Umbilical cord (tissue), 2 donors: ENCODE results near the gene CDH9. TPM values are rescaled to one million over a fixed set of nuclear protein-coding genes. Genes with fewer than 3 reads are reported as not detected.

Experiments
- DNase-seq: peaks from one replicate; pipeline ENCODE4 v3.0.0-alpha.2; 2015; ENCODE audit warnings: low spot score
- total RNA-seq: library from RNA; depleted of rRNA; stranded (reverse); fragments of >200 nt; gene quantifications from one replicate; pipeline ENCODE4 v1.2.3, GENCODE V29; 2014; ENCODE audit warnings: low replicate concordance; ENCODE audit not compliant: insufficient read depth

CDH9 gene
- 6.5 TPM for total RNA-seq

GRCh38 chr5:27038476-27038875, at the start of gene CDH9:
TSS of gene CDH9 (minus strand) at chr5:27038586. CDS start at chr5:26988333, 50,253 bp downstream.
- DNase-seq = peak; percentile 15

- DNase-seq = no peak
These were observed 49.4 kb upstream of the CDH9 start for GRCh38 chr5:27087747-27088146.

GRCh38 chr5:27083449-27084415, 45.3 kb upstream of the CDH9 start:
- DNase-seq = peak; percentile 42

- DNase-seq = no peak
These were observed 41.8 kb upstream of the CDH9 start for GRCh38 chr5:27080147-27080546.

GRCh38 chr5:27062451-27062850, 24.1 kb upstream of the CDH9 start:
- no peak for DNase-seq

- DNase-seq = no peak
These were observed 10.1 kb upstream of the CDH9 start for GRCh38 chr5:27048510-27048909.

GRCh38 chr5:27041372-27041771, 3.0 kb upstream of the CDH9 start:
- no peak for DNase-seq

GRCh38 chr5:27034565-27034964, 3.8 kb downstream of the CDH9 start:
- DNase-seq = no peak

GRCh38 chr5:27026801-27027200, 11.6 kb downstream of the CDH9 start:
- no peak for DNase-seq

- DNase-seq = no peak
These were observed 12.3 kb downstream of the CDH9 start for GRCh38 chr5:27026063-27026462.

- no peak for DNase-seq
These were observed 16.9 kb downstream of the CDH9 start for GRCh38 chr5:27021471-27021870.

GRCh38 chr5:27020973-27021372, 17.4 kb downstream of the CDH9 start:
- DNase-seq = peak; percentile 52

GRCh38 chr5:27015758-27016157, 22.6 kb downstream of the CDH9 start:
- DNase-seq = no peak

- no peak for DNase-seq
These were observed 27.1 kb downstream of the CDH9 start for GRCh38 chr5:27011274-27011673.

- no peak for DNase-seq
These were observed 27.7 kb downstream of the CDH9 start for GRCh38 chr5:27010646-27011045.

- no peak for DNase-seq
These were observed 28.9 kb downstream of the CDH9 start for GRCh38 chr5:27009540-27009915.

GRCh38 chr5:27008604-27009539, 29.5 kb downstream of the CDH9 start:
- DNase-seq = no peak

- DNase-seq = no peak
These were observed 31.3 kb downstream of the CDH9 start for GRCh38 chr5:27007121-27007520.

GRCh38 chr5:26986985-26987384, 51.4 kb downstream of the CDH9 start:
- no peak for DNase-seq

GRCh38 chr5:26981750-26982149, 56.6 kb downstream of the CDH9 start:
- no peak for DNase-seq

GRCh38 chr5:26959290-26959689, 79.1 kb downstream of the CDH9 start:
- no peak for DNase-seq

- no peak for DNase-seq
These were observed 83.2 kb downstream of the CDH9 start for GRCh38 chr5:26955161-26955560.
